ENCODE data around the gene SCN7A.

GRCh38 chr2:166520604-166521003, 26.6 kb upstream of the SCN7A start:
- TF ChIP-seq EP300 (IDR thresholded peaks at IDR 0.05): no peak
- TF ChIP-seq CTCF (IDR thresholded peaks at IDR 0.05): no peak

Measured in ovary (tissue), 3 donors.